ENCODE measurements around the gene SPTLC3. TPM values are rescaled to one million over a fixed set of nuclear protein-coding genes. Genes with fewer than 3 reads are reported as not detected.

SPTLC3 gene
- total and polyA plus RNA-seq, 2 of the 13 experiments (the other 11 are each of a cell fraction or from before 2014, with no cell fraction given) = 20.5 to 95.6 TPM

- Histone ChIP-seq H3K27ac (ENCODE audit: extremely low read length, insufficient read depth, low read length) (no peak overlapping the region), H3K36me3 (replicated peaks in 1 of 2; ENCODE audit: control insufficient read depth in 1 of 2, insufficient read depth in 2 of 2, low read length in 2 of 2) (no peaks in the 10 kb centered on the region), H3K79me2 (ENCODE audit: insufficient read depth, low read length) (no peaks in the 10 kb centered on the region), H3K9me3 (ENCODE audit: low read length) (no peaks in the 10 kb centered on the region), H3K4me3 (replicated peaks in 1 of 3; ENCODE audit: insufficient read depth in 1 of 3, low read depth in 2 of 3, low read length in 3 of 3) (no peak overlapping the region), H3K4me2 (ENCODE audit: low read depth, low read length) (no peak overlapping the region), H3K4me1 (ENCODE audit: insufficient read depth, low read length) (no peaks in the 10 kb centered on the region), H4K20me1 (ENCODE audit: insufficient read depth, low read length) (no peaks in the 10 kb centered on the region), H3K9ac (ENCODE audit: insufficient read depth, low read depth, low read length) (no peak overlapping the region), H2AFZ (ENCODE audit: low read length) (no peak overlapping the region), H3K27me3 (ENCODE audit: control insufficient read depth in 1 of 2, insufficient read depth in 2 of 2, low read length in 2 of 2) (no peaks in the 10 kb centered on the region)
- intact Hi-C loops (cut with micrococcal nuclease; ENCODE audit: unreplicated experiment) = no loop called here
- FAIRE-seq (no peak), ATAC-seq (no peak), DNase-seq (ENCODE audit: low spot score) (no peak)
- ChIA-PET CTCF (ENCODE audit: low intra/inter-chr PET ratio, low total read pairs) (interaction anchor here (6.7 kb wide), 1 partner anchor 36 kb away, joined by 127 read pairs; no protein-coding TSS in a partner anchor), POLR2A (no interaction called here)
- TF ChIP-seq ZSCAN29 (CRISPR knock-in tag; conservative IDR thresholded peaks at IDR 0.05) = no peak
- no peak for TF ChIP-seq NFATC3 (CRISPR knock-in tag; IDR thresholded peaks at IDR 0.05)
- TF ChIP-seq ZIK1 (CRISPR knock-in tag; IDR thresholded peaks at IDR 0.05; ENCODE audit: borderline replicate concordance, low read depth) = no peak
- TF ChIP-seq ELF1 (CRISPR knock-in tag; IDR thresholded peaks at IDR 0.05) = no peak
- no peak for TF ChIP-seq ZNF350 (CRISPR knock-in tag; IDR thresholded peaks at IDR 0.05; ENCODE audit: borderline replicate concordance, low read depth)
- no peak for TF ChIP-seq CENPX (CRISPR knock-in tag; IDR thresholded peaks at IDR 0.05)
- no TSS peak for BruUV-seq (replicated peaks)
- WGBS (ENCODE audit: low lambda C conversion rate) = 41% methylated on average over 3 of the region's 3 CpGs
- in situ Hi-C loops (cut with HindIII; ENCODE audit: extremely low pct_ligation_motif_present, low pct_unique_long_range_greater_than_20kb) = loop anchor here (25.0 kb wide), 1 partner anchor 324 kb away; no protein-coding TSS in a partner anchor
Measured at GRCh38 chr20:12963416-12963815, 45.4 kb upstream of the SPTLC3 start.

GRCh38 chr20:12965212-12965869 lies 43.4 kb upstream of the SPTLC3 start:
- peaks cover 15% of the 10 kb centered on the region for H3K9me3 ChIP-seq (ENCODE audit: low read length)
- no peak overlapping the region for H3K4me2 ChIP-seq (ENCODE audit: low read depth, low read length)
- FAIRE-seq (no peak), DNase-seq (ENCODE audit: low spot score) (no peak), ATAC-seq (peak; percentile 27; the same call in 1 of the 3 replicates)
- ChIA-PET CTCF (ENCODE audit: low intra/inter-chr PET ratio, low total read pairs) (interaction anchor here (1.2 to 6.7 kb wide), 2 partner anchors 38 to 141 kb away, joined by 7 to 127 read pairs; no protein-coding TSS in a partner anchor), POLR2A (no interaction called here)
- in situ Hi-C loops (cut with HindIII; ENCODE audit: extremely low pct_ligation_motif_present, low pct_unique_long_range_greater_than_20kb) = loop anchor here (5.0 to 25.0 kb wide), 2 partner anchors 38 to 322 kb away; no protein-coding TSS in a partner anchor
- H4K20me1 ChIP-seq (ENCODE audit: insufficient read depth, low read length) = no peaks in the 10 kb centered on the region
- H3K27me3 ChIP-seq (ENCODE audit: control insufficient read depth in 1 of 2, insufficient read depth in 2 of 2, low read length in 2 of 2) = no peaks in the 10 kb centered on the region
- no peak overlapping the region for H3K4me3 ChIP-seq (replicated peaks in 1 of 3; ENCODE audit: insufficient read depth in 1 of 3, low read depth in 2 of 3, low read length in 3 of 3)
- no peak overlapping the region for H2AFZ ChIP-seq (ENCODE audit: low read length)
- H3K27ac ChIP-seq (ENCODE audit: extremely low read length, insufficient read depth, low read length) = no peak overlapping the region
- H3K36me3 ChIP-seq (replicated peaks in 1 of 2; ENCODE audit: control insufficient read depth in 1 of 2, insufficient read depth in 2 of 2, low read length in 2 of 2) = no peaks in the 10 kb centered on the region
- BruUV-seq (replicated peaks) = no TSS peak
- no peak overlapping the region for H3K9ac ChIP-seq (ENCODE audit: insufficient read depth, low read depth, low read length)
- TF ChIP-seq, protein P1, sequence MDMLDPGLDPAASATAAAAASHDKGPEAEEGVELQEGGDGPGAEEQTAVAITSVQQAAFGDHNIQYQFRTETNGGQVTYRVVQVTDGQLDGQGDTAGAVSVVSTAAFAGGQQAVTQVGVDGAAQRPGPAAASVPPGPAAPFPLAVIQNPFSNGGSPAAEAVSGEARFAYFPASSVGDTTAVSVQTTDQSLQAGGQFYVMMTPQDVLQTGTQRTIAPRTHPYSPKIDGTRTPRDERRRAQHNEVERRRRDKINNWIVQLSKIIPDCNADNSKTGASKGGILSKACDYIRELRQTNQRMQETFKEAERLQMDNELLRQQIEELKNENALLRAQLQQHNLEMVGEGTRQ (IDR thresholded peaks at IDR 0.05; ENCODE audit: low read depth, low read length) = no peak
- TF ChIP-seq, protein P1 (CRISPR knock-in tag; IDR thresholded peaks at IDR 0.05; ENCODE audit: borderline replicate concordance) = no peak
- TF ChIP-seq ZNF337 (CRISPR knock-in tag; IDR thresholded peaks at IDR 0.05; ENCODE audit: borderline replicate concordance, low read depth) (no peak), ZNF354B (CRISPR knock-in tag; IDR thresholded peaks at IDR 0.05) (no peak), TRIM22 (IDR thresholded peaks at IDR 0.05) (no peak), HMGA1 (CRISPR knock-in tag; conservative IDR thresholded peaks at IDR 0.05) (no peak), ZNF44 (CRISPR knock-in tag; IDR thresholded peaks at IDR 0.05) (no peak), HNF4G (IDR thresholded peaks at IDR 0.05; ENCODE audit: borderline replicate concordance, low read depth, low read length) (no peak), HNF4G (CRISPR knock-in tag; IDR thresholded peaks at IDR 0.05; ENCODE audit: borderline replicate concordance, low read depth) (no peak)
- peaks cover 9% of the 10 kb centered on the region for H3K4me1 ChIP-seq (ENCODE audit: insufficient read depth, low read length)
- H3K79me2 ChIP-seq (ENCODE audit: insufficient read depth, low read length) = no peaks in the 10 kb centered on the region
- intact Hi-C loops (cut with micrococcal nuclease; ENCODE audit: unreplicated experiment) = no loop called here
